Ishikawa (cell line): Measurements from ENCODE around the gene PSME4.

Source experiments
- CEBPB ChIP-seq: IDR thresholded peaks from 2 replicates; pipeline ENCODE4 v1.6.1; 2012
- CREB1 ChIP-seq: IDR thresholded peaks from 2 replicates; pipeline ENCODE4 v1.6.1; 2012; ENCODE audit warnings: low read depth
- EGR1 ChIP-seq: IDR thresholded peaks from 2 replicates; pipeline ENCODE4 v1.6.1; 2012
- EP300 ChIP-seq: IDR thresholded peaks from 2 replicates; pipeline ENCODE4 v1.6.1; 2012; ENCODE audit warnings: borderline replicate concordance
- FOXM1 ChIP-seq: IDR thresholded peaks from 2 replicates; pipeline ENCODE4 v1.6.1; 2012; ENCODE audit warnings: low read depth, borderline replicate concordance
- MAX ChIP-seq: IDR thresholded peaks from 2 replicates; pipeline ENCODE4 v1.6.1; 2012
- NFIC ChIP-seq: IDR thresholded peaks from 2 replicates; pipeline ENCODE4 v1.6.1; 2012
- RAD21 ChIP-seq: IDR thresholded peaks from 2 replicates; pipeline ENCODE4 v1.6.1; 2012; ENCODE audit warnings: low read depth
- REST ChIP-seq: IDR thresholded peaks from 2 replicates; pipeline ENCODE4 v1.6.1; 2012; ENCODE audit warnings: low read depth, mild to moderate bottlenecking
- TAF1 ChIP-seq: IDR thresholded peaks from 2 replicates; pipeline ENCODE4 v1.6.1; 2012; ENCODE audit warnings: low read depth, mild to moderate bottlenecking
- TCF12 ChIP-seq: IDR thresholded peaks from 2 replicates; pipeline ENCODE4 v1.6.1; 2012; ENCODE audit warnings: low read depth
- TEAD4 ChIP-seq: IDR thresholded peaks from 2 replicates; pipeline ENCODE4 v1.6.1; 2012
- USF1 ChIP-seq: IDR thresholded peaks from 2 replicates; pipeline ENCODE4 v1.6.1; 2012
- YY1 ChIP-seq: IDR thresholded peaks from 2 replicates; pipeline ENCODE4 v1.6.1; 2012; ENCODE audit warnings: low read depth
- ZBTB7A ChIP-seq: IDR thresholded peaks from 2 replicates; pipeline ENCODE4 v1.6.1; 2012; ENCODE audit warnings: low read depth

Gene PSME4

GRCh38 chr2:53820048-53820447 lies 150.7 kb downstream of the PSME4 start:
- TF ChIP-seq USF1 = no peak
- no peak for TF ChIP-seq TEAD4
- TF ChIP-seq FOXM1 = no peak
- no peak for TF ChIP-seq RAD21
- no peak for TF ChIP-seq CEBPB
- no peak for TF ChIP-seq YY1
- TF ChIP-seq REST = no peak
- no peak for TF ChIP-seq EP300
- TF ChIP-seq ZBTB7A = no peak
- no peak for TF ChIP-seq CREB1
- TF ChIP-seq EGR1 = no peak
- TF ChIP-seq MAX = no peak
- no peak for TF ChIP-seq TAF1
- TF ChIP-seq NFIC = no peak
- TF ChIP-seq TCF12 = no peak

GRCh38 chr2:53819634-53820033 lies 151.2 kb downstream of the PSME4 start:
- TF ChIP-seq REST (no peak), RAD21 (no peak), MAX (no peak), FOXM1 (no peak), TEAD4 (no peak), USF1 (no peak), CREB1 (no peak), TCF12 (no peak), ZBTB7A (no peak), EP300 (no peak), EGR1 (no peak), TAF1 (no peak), YY1 (no peak), NFIC (no peak), CEBPB (no peak)

GRCh38 chr2:53818854-53819435 lies 151.8 kb downstream of the PSME4 start:
- TF ChIP-seq TEAD4 (no peak), CREB1 (no peak), EP300 (no peak), TCF12 (no peak), REST (no peak), ZBTB7A (no peak), RAD21 (no peak), CEBPB (no peak), USF1 (no peak), FOXM1 (no peak), EGR1 (no peak), YY1 (no peak), MAX (no peak)
